A549 (cell line): ENCODE data around the gene INPP5A.

Experiments
- BHLHE40 ChIP-seq: IDR thresholded peaks from 2 replicates; pipeline ENCODE4 v1.6.1; 2012; ENCODE audit warnings: low read depth, low read length, inconsistent platforms
- CEBPB ChIP-seq, 2 experiments: fragments of >200 bp in 1 of 2; sonication (Bioruptor Twin) in 1 of 2; formaldehyde crosslinking in 1 of 2; IDR thresholded peaks; 2 replicates each; pipeline ENCODE4 v1.6.1; 2012 to 2016
- CHD4 ChIP-seq: fragments of 200-600 bp; sonication (generic); IDR thresholded peaks from 2 replicates; pipeline ENCODE4 v1.6.1; 2016; ENCODE audit warnings: antibody characterized with exemption, mild to moderate bottlenecking, borderline replicate concordance
- EHF ChIP-seq: fragments of 250-450 bp; sonication (Bioruptor Pico); IDR thresholded peaks from 2 replicates; pipeline ENCODE4 v1.5.0; 2020; ENCODE audit warnings: mild to moderate bottlenecking
- EP300 ChIP-seq, 2 experiments: fragments of >200 bp; sonication (Bioruptor Twin); formaldehyde crosslinking; IDR thresholded peaks; 2 replicates in 1 of 2; 3 replicates in 1 of 2; pipeline ENCODE4 v1.6.1; 2016 to 2017
- JUN ChIP-seq, 2 experiments: fragments of >200 bp; sonication (Bioruptor Twin); formaldehyde crosslinking; IDR thresholded peaks; 2 replicates in 1 of 2; 3 replicates in 1 of 2; pipeline ENCODE4 v1.6.1; 2016 to 2017
- JUNB ChIP-seq: fragments of >200 bp; sonication (Bioruptor Twin); formaldehyde crosslinking; IDR thresholded peaks from 2 replicates; pipeline ENCODE4 v1.6.1; 2016
- KDM5A ChIP-seq: fragments of 200-600 bp; sonication (generic); IDR thresholded peaks from 2 replicates; pipeline ENCODE4 v1.6.1; 2016; ENCODE audit warnings: antibody characterized with exemption, mild to moderate bottlenecking
- POLR2A ChIP-seq: IDR thresholded peaks from 2 replicates; pipeline ENCODE4 v1.6.1; 2012; ENCODE audit warnings: mild to moderate bottlenecking, low read length
- TF ChIP-seq, protein P1 (sequence below): fragments of >200 bp; sonication (Bioruptor Twin); formaldehyde crosslinking; IDR thresholded peaks from 3 replicates; pipeline ENCODE4 v1.5.1; 2016
- TF ChIP-seq, protein P2 (sequence below): fragments of 150-350 bp; IDR thresholded peaks from 2 replicates; pipeline ENCODE4 v1.6.1; 2014; ENCODE audit warnings: low read depth, mild to moderate bottlenecking, low read length

- TF ChIP-seq POLR2A: no peak
- no peak for TF ChIP-seq JUNB
- no peak for TF ChIP-seq BHLHE40
- TF ChIP-seq, protein P1, sequence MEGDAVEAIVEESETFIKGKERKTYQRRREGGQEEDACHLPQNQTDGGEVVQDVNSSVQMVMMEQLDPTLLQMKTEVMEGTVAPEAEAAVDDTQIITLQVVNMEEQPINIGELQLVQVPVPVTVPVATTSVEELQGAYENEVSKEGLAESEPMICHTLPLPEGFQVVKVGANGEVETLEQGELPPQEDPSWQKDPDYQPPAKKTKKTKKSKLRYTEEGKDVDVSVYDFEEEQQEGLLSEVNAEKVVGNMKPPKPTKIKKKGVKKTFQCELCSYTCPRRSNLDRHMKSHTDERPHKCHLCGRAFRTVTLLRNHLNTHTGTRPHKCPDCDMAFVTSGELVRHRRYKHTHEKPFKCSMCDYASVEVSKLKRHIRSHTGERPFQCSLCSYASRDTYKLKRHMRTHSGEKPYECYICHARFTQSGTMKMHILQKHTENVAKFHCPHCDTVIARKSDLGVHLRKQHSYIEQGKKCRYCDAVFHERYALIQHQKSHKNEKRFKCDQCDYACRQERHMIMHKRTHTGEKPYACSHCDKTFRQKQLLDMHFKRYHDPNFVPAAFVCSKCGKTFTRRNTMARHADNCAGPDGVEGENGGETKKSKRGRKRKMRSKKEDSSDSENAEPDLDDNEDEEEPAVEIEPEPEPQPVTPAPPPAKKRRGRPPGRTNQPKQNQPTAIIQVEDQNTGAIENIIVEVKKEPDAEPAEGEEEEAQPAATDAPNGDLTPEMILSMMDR: no peak
- TF ChIP-seq EP300 (IDR thresholded peaks at IDR 0.05): no peak
- no peak for TF ChIP-seq KDM5A
- TF ChIP-seq, protein P2, sequence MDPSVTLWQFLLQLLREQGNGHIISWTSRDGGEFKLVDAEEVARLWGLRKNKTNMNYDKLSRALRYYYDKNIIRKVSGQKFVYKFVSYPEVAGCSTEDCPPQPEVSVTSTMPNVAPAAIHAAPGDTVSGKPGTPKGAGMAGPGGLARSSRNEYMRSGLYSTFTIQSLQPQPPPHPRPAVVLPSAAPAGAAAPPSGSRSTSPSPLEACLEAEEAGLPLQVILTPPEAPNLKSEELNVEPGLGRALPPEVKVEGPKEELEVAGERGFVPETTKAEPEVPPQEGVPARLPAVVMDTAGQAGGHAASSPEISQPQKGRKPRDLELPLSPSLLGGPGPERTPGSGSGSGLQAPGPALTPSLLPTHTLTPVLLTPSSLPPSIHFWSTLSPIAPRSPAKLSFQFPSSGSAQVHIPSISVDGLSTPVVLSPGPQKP: no peak
- TF ChIP-seq CEBPB (IDR thresholded peaks at IDR 0.05): no peak
- no peak for TF ChIP-seq JUN (IDR thresholded peaks at IDR 0.05)
- no peak for TF ChIP-seq EHF (CRISPR knock-in tag)
- no peak for TF ChIP-seq CHD4
Observed at GRCh38 chr10:132634241-132634946, 96.8 kb downstream of the INPP5A start.
